HCT116 (cell line): ENCODE data around the gene MT1G.

Experiments
- CBX3 ChIP-seq: IDR thresholded peaks from 2 replicates; pipeline ENCODE4 v1.6.1; 2012; ENCODE audit warnings: low read depth
- EZH2 ChIP-seq: fragments of 200-600 bp; sonication (generic); IDR thresholded peaks from 2 replicates; pipeline ENCODE4 v1.6.1; 2017; ENCODE audit warnings: antibody characterized with exemption, mixed run types
- EZH2phosphoT487 ChIP-seq: fragments of 200-600 bp; IDR thresholded peaks from 2 replicates; pipeline ENCODE4 v1.6.1; 2018; ENCODE audit warnings: antibody characterized with exemption, borderline replicate concordance
- POLR2A ChIP-seq: IDR thresholded peaks from 2 replicates; pipeline ENCODE4 v1.7.0; 2011; ENCODE audit warnings: borderline replicate concordance; ENCODE audit not compliant: insufficient read depth, insufficient read length; ENCODE audit errors: extremely low read depth
- POLR2AphosphoS5 ChIP-seq: IDR thresholded peaks from 2 replicates; pipeline ENCODE4 v1.6.1; 2011; ENCODE audit warnings: mild to moderate bottlenecking, low read depth, low read length, moderate library complexity
- RAD21 ChIP-seq: IDR thresholded peaks from 2 replicates; pipeline ENCODE4 v1.6.1; 2012; ENCODE audit warnings: low read depth, mild to moderate bottlenecking
- SIN3A ChIP-seq: IDR thresholded peaks from 2 replicates; pipeline ENCODE4 v1.6.1; 2012; ENCODE audit warnings: low read depth
- SP1 ChIP-seq: IDR thresholded peaks from 2 replicates; pipeline ENCODE4 v1.6.1; 2012; ENCODE audit warnings: low read depth
- TCF7L2 ChIP-seq: IDR thresholded peaks from 2 replicates; pipeline ENCODE4 v1.7.0; 2011; ENCODE audit warnings: borderline replicate concordance, inconsistent platforms; ENCODE audit not compliant: insufficient read depth, insufficient read length; ENCODE audit errors: extremely low read depth
- YY1 ChIP-seq: IDR thresholded peaks from 2 replicates; pipeline ENCODE4 v1.6.1; 2011; ENCODE audit warnings: low read length, low read depth, moderate library complexity, mild to moderate bottlenecking; ENCODE audit not compliant: insufficient replicate concordance; ENCODE audit errors: extremely low read depth
- TF ChIP-seq, protein P1 (sequence below), 3 experiments: fragments of 200-600 bp in 1 of 3; sonication (generic) in 1 of 3; IDR thresholded peaks in 2 of 3; conservative IDR thresholded peaks in 1 of 3; 2 replicates each; pipeline ENCODE4 v1.5.1; 2012 to 2017; ENCODE audit warnings: low read depth in 2 of 3, low read length in 2 of 3, antibody characterized with exemption in 1 of 3, borderline replicate concordance in 1 of 3, control low read depth in 1 of 3, mild to moderate bottlenecking in 1 of 3, mixed read lengths in 1 of 3, mixed run types in 1 of 3, moderate library complexity in 1 of 3; ENCODE audit not compliant: insufficient read depth in 1 of 3

DNA sequence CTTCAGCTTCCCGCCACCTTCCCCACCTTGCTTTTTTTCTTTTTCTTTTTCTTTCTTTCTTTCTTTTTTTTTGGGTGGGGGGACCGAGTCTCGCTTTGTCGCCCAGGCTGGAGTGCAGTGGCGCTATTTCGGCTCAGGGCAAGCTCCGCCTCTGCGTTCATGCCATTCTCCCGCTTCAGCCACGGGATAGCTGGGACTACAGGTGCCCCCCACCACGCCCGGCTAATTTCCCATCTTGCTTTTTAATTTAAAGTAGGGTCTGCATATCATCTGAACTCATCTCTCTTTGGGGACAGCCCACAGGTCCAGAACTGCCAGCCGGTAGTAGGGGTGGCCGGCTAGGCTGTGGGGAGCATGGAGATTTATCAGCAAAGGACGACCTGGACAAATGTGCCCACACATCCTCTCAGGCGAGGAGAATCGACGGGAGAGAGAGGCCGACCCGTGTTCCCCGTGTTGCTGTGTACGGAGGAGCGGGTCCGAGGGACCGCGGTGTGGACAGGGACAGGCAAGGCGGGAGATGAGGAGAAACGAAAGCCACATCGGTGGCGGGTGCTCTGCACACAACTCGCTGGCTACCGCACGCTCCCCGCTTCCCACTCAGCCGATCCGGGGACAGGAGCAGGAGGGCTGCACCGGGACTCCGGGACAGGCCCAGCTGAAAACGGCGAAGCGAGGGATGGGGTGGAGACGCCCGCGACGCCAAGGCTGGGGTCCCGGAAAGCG is 33.0 kb downstream of the MT1G start:
- TF ChIP-seq, protein P1, sequence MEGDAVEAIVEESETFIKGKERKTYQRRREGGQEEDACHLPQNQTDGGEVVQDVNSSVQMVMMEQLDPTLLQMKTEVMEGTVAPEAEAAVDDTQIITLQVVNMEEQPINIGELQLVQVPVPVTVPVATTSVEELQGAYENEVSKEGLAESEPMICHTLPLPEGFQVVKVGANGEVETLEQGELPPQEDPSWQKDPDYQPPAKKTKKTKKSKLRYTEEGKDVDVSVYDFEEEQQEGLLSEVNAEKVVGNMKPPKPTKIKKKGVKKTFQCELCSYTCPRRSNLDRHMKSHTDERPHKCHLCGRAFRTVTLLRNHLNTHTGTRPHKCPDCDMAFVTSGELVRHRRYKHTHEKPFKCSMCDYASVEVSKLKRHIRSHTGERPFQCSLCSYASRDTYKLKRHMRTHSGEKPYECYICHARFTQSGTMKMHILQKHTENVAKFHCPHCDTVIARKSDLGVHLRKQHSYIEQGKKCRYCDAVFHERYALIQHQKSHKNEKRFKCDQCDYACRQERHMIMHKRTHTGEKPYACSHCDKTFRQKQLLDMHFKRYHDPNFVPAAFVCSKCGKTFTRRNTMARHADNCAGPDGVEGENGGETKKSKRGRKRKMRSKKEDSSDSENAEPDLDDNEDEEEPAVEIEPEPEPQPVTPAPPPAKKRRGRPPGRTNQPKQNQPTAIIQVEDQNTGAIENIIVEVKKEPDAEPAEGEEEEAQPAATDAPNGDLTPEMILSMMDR (IDR thresholded peaks at IDR 0.05 in 2 of 3, conservative IDR thresholded peaks at IDR 0.05 in 1 of 3; ENCODE audit: borderline replicate concordance in 1 of 3, insufficient read depth in 1 of 3, low read depth in 2 of 3, low read length in 2 of 3) = no peak
- TF ChIP-seq SP1 = no peak
- TF ChIP-seq SIN3A = no peak
- no peak for TF ChIP-seq TCF7L2
- TF ChIP-seq POLR2AphosphoS5 = no peak
- no peak for TF ChIP-seq RAD21
- no peak for TF ChIP-seq EZH2phosphoT487
- TF ChIP-seq CBX3 = no peak
- TF ChIP-seq YY1 = no peak
- TF ChIP-seq EZH2 = no peak
- TF ChIP-seq POLR2A = no peak
